Naive thymus-derived CD8-positive, alpha-beta T cell (primary cell): ENCODE data around the gene DNAJC7. TPM values are rescaled to one million over a fixed set of nuclear protein-coding genes. Genes with fewer than 3 reads are reported as not detected.
A peak's percentile ranks its signal among the peaks of the same experiment; 100 is the strongest.

ENCODE experiments used
- ATAC-seq, 2 donors: fragments of 150-1000 bp; cut with Tn5 transposase in 1 of 2; sonication (Bioruptor Pico), chemical (Tn5 transposase) in 1 of 2; 1 replicate in 1 of 2; 2 replicates in 1 of 2; pipeline ENCODE4 v1.10.0; 2021; ENCODE audit warnings: mild to moderate bottlenecking in 2 of 2, moderate library complexity in 2 of 2
- POLR2A ChIA-PET: fragments of 350-600 bp; sonication (Branson Sonifier 250); formaldehyde crosslinking; loops from one replicate; lab custom pipeline; 2021; ENCODE audit warnings: antibody characterized with exemption; lab: Charles Lee
- DNase-seq, 10 donors: peaks; one replicate each; pipeline versions ENCODE4 v3.0.0 to v3.0.0-alpha.2; 2020 to 2022
- H3K27ac Mint-ChIP-seq, 10 donors: one replicate each; pipeline ENCODE4 v1.8.0; 2020 to 2022; ENCODE audit warnings: mild to moderate bottlenecking in 10 of 10, mixed read lengths in 10 of 10, moderate library complexity in 4 of 10, inconsistent platforms in 1 of 10
- H3K27me3 Mint-ChIP-seq, 5 donors: one replicate each; pipeline ENCODE4 v1.8.0; 2021 to 2022; ENCODE audit warnings: mixed read lengths in 5 of 5
- H3K36me3 Mint-ChIP-seq, 3 donors: one replicate each; pipeline ENCODE4 v1.8.0; 2020 to 2022; ENCODE audit warnings: mixed read lengths in 3 of 3, mild to moderate bottlenecking in 2 of 3, inconsistent platforms in 1 of 3
- H3K4me1 Mint-ChIP-seq, 4 donors: one replicate each; pipeline ENCODE4 v1.8.0; 2021 to 2022; ENCODE audit warnings: mixed read lengths in 4 of 4
- H3K4me3 Mint-ChIP-seq, 10 donors: one replicate each; pipeline ENCODE4 v1.8.0; 2020 to 2022; ENCODE audit warnings: mild to moderate bottlenecking in 10 of 10, mixed read lengths in 10 of 10, moderate library complexity in 6 of 10, inconsistent platforms in 1 of 10
- H3K9me3 Mint-ChIP-seq, 9 donors: one replicate each; pipeline ENCODE4 v1.8.0; 2020 to 2022; ENCODE audit warnings: mixed read lengths in 9 of 9, mild to moderate bottlenecking in 3 of 9, inconsistent platforms in 1 of 9, moderate library complexity in 1 of 9
- polyA plus RNA-seq, 3 donors: library from polyadenylated mRNA; unstranded; fragments of 300-500 nt; fragmentation: Illumina TruSeq; gene quantifications; one replicate each; pipeline ENCODE4 v1.2.3, GENCODE V29; 2021
- total RNA-seq, 8 experiments: library from RNA in 2 of 8; stranded (reverse) in 2 of 8; gene quantifications; one replicate each; pipeline ENCODE4 v1.2.3 and lab custom pipeline; 2021 to 2026

DNAJC7 gene
- total and polyA plus RNA-seq, 5 experiments from 2014 or later = 63.6 to 129 (median 70.1) TPM

DNA sequence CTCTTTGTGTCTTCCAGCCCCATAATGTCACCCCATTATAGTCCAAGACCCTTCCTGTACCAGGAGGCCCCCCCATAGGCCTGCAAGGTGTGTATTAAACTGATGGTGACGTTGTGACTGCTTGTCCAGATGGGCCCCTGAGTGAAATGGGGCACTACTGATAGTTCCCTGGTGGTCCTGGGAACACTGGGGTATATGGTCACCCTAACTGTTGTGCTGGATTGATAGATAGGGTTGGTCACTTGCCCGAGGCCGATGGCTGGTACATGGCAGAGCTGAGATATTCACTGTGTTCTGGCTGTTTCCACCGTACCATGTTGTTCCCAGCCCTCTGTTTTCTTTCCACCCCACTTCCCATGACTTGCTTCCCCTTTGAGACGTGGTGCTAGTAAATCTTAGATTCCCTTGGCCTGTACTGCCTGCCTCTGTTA, 46.3 kb downstream of the DNAJC7 start:
- Mint-ChIP-seq H3K36me3 (peaks cover 0 to 41% (median 7%) of the 10 kb centered on the region in 3 donors), H3K27ac (peak overlapping the region in 7 of 10 donors; percentile 2 to 68 (median 52)), H3K9me3 (no peaks in the 10 kb centered on the region), H3K4me1 (peaks cover 6 to 51% (median 43%) of the 10 kb centered on the region in 4 donors), H3K4me3 (peak overlapping the region in 1 of 10 donors; percentile 55), H3K27me3 (no peaks in the 10 kb centered on the region)
- DNase-seq (no peak), ATAC-seq (no peak)
- POLR2A ChIA-PET = interaction anchor here (0.7 kb wide), 1 partner anchor 10 kb away, joined by 4 read pairs; no protein-coding TSS in a partner anchor

DNA sequence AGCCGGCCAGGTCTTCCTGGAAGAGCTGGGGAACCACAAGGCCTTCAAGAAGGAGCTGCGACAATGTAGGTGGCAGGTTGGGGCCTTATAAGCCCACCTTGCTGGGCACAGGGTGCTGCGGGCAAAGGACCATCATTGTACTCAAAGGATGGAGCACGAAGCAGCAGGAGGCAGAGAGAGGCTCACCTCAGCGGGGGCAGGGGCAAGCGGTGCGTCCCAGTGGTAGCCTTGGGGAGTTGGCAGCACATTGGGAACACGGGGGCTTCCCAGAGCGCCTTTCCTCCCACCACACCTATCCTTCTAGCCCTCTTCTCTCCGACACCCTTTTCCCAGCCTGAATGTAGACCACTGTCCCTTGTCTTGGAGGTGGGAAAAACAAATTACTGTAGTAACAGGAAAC, 48.6 kb downstream of the DNAJC7 start:
- Mint-ChIP-seq H3K27me3 (no peaks in the 10 kb centered on the region), H3K27ac (peak overlapping the region in 6 of 10 donors; percentile 24 to 91 (median 56)), H3K4me1 (peaks cover 17 to 61% (median 55%) of the 10 kb centered on the region in 4 donors), H3K36me3 (peaks cover 0 to 19% (median 4%) of the 10 kb centered on the region in 3 donors), H3K4me3 (peak overlapping the region in 5 of 10 donors; percentile 13 to 74 (median 66)), H3K9me3 (no peaks in the 10 kb centered on the region)
- no peak for ATAC-seq
- POLR2A ChIA-PET = interaction anchor here (0.7 to 1.9 kb wide), 3 partner anchors 9 to 186 kb away, joined by 3 to 5 read pairs (median 3); partner anchors contain the start of genes DNAJC7 and RAB5C
- no peak for DNase-seq

DNA sequence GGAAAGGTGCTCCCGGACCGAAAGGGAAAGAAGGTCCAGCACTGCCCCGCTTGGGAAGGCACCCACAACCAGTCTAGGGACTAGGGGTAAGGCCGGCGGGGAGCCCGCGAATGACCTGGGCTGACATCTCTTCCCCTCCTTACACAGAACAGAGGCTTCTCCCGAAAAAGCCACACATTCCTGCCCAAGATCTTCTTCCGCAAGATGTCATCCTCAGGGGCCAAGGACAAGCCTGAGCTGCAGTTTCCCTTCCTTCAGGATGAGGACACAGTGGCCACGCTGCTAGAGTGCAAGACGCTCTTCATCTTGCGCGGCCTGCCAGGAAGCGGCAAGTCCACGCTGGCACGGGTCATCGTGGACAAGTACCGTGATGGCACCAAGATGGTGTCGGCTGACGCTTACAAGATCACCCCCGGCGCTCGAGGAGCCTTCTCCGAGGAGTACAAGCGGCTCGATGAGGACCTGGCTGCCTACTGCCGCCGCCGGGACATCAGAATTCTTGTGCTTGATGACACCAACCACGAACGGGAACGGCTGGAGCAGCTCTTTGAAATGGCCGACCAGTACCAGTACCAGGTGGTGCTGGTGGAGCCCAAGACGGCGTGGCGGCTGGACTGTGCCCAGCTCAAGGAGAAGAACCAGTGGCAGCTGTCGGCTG, 49.2 kb downstream of the DNAJC7 start:
- Mint-ChIP-seq H3K36me3 (peaks cover 0 to 13% (median 0%) of the 10 kb centered on the region in 3 donors), H3K4me3 (peak overlapping the region; percentile 72 to 88 (median 80)), H3K4me1 (peaks cover 17 to 56% (median 52%) of the 10 kb centered on the region in 4 donors), H3K27me3 (no peaks in the 10 kb centered on the region), H3K27ac (peak overlapping the region in 9 of 10 donors; percentile 66 to 91 (median 88)), H3K9me3 (no peaks in the 10 kb centered on the region)
- POLR2A ChIA-PET = interaction anchor here (0.7 to 3.2 kb wide), 4 partner anchors 10 to 187 kb away, joined by 3 to 56 read pairs (median 10); partner anchors contain the start of genes DNAJC7, ODAD4 and RAB5C
- DNase-seq (no peak), ATAC-seq (no peak)

DNA sequence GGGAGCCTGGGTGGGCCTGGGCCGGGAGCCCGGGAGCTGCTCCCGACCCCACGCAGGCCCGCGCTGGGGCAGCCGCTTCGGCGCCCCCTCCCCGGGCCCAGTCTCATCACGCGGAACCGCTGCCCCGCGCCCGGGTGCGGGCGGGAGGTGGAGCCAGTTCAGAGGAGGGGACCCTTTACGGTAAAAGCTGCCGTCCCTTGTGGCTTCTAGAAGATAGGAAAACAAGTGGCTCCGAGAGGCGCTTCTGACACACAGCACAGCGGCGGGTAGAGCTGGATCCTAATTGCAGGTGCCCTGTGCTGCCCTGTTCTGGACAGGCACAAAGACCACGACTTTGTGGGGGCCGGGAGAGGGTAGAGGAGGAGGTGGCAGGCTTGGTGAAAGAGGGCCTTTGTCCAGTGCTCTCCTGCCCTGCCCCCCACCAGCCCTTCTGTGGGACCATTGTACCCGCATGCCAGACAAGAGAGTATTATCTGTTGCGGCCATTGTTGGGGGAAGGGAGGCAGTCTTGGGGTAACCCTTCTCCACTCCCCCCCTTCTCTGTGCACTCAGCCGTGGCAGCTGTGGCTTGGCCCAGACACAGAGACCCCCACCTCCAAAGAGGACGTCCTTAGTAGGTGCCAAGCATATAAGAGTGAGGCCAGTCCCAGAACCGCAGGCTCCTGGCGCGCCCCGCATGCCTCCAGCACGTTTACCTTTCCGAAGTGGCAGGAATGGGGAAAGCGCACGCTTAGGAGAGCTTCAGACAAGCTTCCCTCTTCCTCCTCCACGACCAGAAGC, 49.9 kb downstream of the DNAJC7 start:
- Mint-ChIP-seq H3K4me1 (peaks cover 14 to 54% (median 51%) of the 10 kb centered on the region in 4 donors), H3K36me3 (peaks cover 0 to 6% (median 0%) of the 10 kb centered on the region in 3 donors), H3K27ac (peak overlapping the region; percentile 14 to 93 (median 88)), H3K27me3 (no peaks in the 10 kb centered on the region), H3K4me3 (peak overlapping the region; percentile 80 to 94 (median 86)), H3K9me3 (no peaks in the 10 kb centered on the region)
- POLR2A ChIA-PET = interaction anchor here (0.7 to 3.2 kb wide), 15 partner anchors 10 to 642 kb away, joined by 3 to 56 read pairs (median 5); partner anchors contain the start of genes ACLY, DHX58, DNAJC7 and GHDC
- peak in 6 of 10 donors; percentile 20 to 44 (median 32) for DNase-seq
- peak; percentile 4 to 18 for ATAC-seq

DNA sequence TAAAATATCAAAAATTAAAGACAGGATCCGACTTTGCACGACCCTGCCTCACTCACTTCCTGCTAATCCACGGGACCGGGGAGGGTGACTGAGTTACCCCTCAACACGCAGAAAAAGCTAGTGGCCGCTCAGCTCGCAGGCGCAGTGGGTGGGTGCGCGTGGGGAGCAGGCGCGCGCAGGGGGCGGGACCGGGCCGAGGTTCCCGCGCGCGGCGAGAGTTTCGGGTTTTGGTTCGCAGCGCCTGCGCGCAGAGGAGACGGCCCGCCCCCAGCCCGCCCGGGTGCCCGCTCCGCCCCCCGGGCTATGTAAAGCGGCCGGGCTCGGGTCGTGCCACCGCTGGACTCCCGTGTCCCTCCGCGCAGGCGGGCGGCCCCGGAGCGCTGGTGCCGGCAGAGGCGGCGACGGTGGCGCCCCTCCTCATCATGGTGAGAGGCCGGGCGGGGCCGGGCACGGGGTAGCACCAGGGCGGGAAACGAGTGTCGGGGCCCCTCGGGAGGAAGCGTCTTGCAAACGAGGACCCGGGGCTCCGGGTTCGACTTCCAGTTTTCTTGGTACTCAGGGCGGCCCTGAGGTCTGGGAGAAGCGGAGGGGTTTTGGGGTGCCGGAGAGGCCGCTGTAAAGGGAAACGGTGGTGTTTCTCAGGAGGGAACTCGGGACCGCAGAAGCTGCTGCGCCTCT, 50.6 kb downstream of the DNAJC7 start, which contains the start of gene CNP:
Gene CNP (plus strand): TSS at position 333 of the 678 bp plus-strand sequence. CDS start 90 bp downstream, at position 423.
- peaks cover 0 to 3% (median 0%) of the 10 kb centered on the region in 3 donors for H3K36me3 Mint-ChIP-seq
- POLR2A ChIA-PET = interaction anchor here (0.6 to 3.2 kb wide), 24 partner anchors 11 to 1401 kb away, joined by 3 to 56 read pairs (median 4); partner anchors contain the start of genes ACLY, DHX58, DNAJC7 and GHDC
- peak within 1 kb of the TSS; percentile 82 to 97 (median 93) for H3K27ac Mint-ChIP-seq
- peak; percentile 82 for ATAC-seq
- no peaks in the 10 kb centered on the region for H3K27me3 Mint-ChIP-seq
- no peaks in the 10 kb centered on the region for H3K9me3 Mint-ChIP-seq
- peaks cover 14 to 51% (median 49%) of the 10 kb centered on the region in 4 donors for H3K4me1 Mint-ChIP-seq
- peak within 1 kb of the TSS; percentile 80 to 94 (median 88) for H3K4me3 Mint-ChIP-seq
- DNase-seq = peak; percentile 82 to 96 (median 90)

DNA sequence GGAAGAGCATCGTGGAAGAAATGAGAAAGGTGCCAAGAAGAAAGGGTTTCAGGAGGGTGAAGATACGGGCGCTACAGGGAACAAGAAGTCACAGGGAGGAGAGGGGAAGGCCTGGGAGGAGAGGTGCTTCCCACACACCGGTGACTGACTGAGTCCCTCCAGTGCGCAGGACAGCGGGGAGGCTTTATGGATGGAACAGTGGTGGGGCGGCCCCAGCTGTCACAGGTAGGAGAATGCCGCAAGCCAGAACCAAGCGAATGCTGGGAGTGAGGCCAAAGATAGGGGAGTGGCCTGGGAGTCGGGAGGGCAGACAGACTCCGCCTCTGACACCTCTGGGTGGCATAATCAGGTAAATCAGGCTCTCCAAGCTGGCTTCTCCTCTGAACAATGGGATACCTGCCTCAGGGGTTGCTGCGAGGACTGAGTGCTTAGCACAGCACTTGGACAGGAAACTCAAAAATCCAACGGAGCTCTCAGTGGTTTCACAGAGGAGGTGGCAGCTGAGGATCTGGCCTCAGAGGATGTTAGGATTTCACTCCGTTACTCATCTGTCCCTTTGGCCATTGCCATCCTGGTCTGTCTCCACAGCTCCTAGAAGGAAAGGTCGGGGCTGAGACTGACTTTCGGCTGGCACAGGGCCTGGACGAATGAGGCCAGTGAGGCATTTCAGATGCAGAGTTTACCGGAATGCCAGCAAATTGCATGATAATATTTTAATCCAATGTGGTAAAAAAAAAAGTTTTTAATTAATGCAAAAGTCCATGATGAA, 51.4 kb downstream of the DNAJC7 start:
- H3K4me3 Mint-ChIP-seq = peak overlapping the region; percentile 80 to 94 (median 88)
- no peaks in the 10 kb centered on the region for H3K27me3 Mint-ChIP-seq
- ATAC-seq (peak; percentile 50 to 57), DNase-seq (peak; percentile 35 to 75 (median 53))
- POLR2A ChIA-PET = interaction anchor here (0.6 to 3.2 kb wide), 19 partner anchors 12 to 1402 kb away, joined by 3 to 56 read pairs (median 4); partner anchors contain the start of genes ACLY, DHX58, DNAJC7 and KAT2A
- H3K36me3 Mint-ChIP-seq = no peaks in the 10 kb centered on the region
- peaks cover 14 to 47% (median 44%) of the 10 kb centered on the region in 4 donors for H3K4me1 Mint-ChIP-seq
- H3K9me3 Mint-ChIP-seq = no peaks in the 10 kb centered on the region
- H3K27ac Mint-ChIP-seq = peak overlapping the region; percentile 82 to 97 (median 92)

DNA sequence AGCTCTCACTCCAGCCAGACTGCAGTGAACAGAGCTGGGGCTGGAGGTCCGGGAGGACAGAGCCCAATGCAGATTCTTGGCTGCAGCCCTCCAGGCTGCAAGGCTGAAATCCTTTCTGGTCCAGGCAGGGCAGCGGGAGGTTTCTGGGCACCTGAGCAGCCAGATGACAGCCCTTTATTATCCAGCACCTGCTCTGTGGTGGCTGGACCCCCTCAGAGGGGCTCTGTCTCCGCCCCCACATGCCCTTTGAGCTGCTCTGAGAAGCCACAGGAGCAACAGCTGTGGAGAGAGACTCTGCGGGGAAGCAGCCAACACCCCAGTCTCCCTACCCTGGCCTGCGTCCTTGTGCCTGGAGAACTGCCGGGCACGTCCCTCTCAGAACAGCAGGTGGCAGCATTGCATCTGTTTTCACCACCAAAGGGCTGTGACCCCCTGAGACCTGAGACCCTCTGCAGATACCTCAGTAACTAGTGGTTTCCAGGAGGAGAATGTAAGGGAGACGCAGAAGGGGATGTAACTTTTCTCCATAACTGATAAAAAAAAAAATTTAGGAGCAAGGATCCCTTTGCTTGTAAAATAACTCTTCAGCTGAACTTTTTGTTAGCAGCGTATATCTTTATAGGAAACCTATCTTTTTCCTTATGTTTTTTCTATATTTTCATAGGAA, 54.3 kb downstream of the DNAJC7 start:
- H3K9me3 Mint-ChIP-seq = no peaks in the 10 kb centered on the region
- DNase-seq = peak; percentile 50 to 86 (median 68)
- H3K4me3 Mint-ChIP-seq = peak overlapping the region in 2 of 10 donors; percentile 30 to 75
- H3K27me3 Mint-ChIP-seq = no peaks in the 10 kb centered on the region
- POLR2A ChIA-PET = interaction anchor here (0.7 to 1.0 kb wide), 4 partner anchors 32 to 153 kb away, joined by 3 to 4 read pairs (median 4); partner anchors contain the start of genes DHX58, DNAJC7 and ODAD4
- ATAC-seq = peak; percentile 20 to 24
- H3K36me3 Mint-ChIP-seq = no peaks in the 10 kb centered on the region
- peaks cover 11 to 27% (median 24%) of the 10 kb centered on the region in 4 donors for H3K4me1 Mint-ChIP-seq
- H3K27ac Mint-ChIP-seq = peak overlapping the region in 4 of 10 donors; percentile 29 to 57 (median 40)

DNA sequence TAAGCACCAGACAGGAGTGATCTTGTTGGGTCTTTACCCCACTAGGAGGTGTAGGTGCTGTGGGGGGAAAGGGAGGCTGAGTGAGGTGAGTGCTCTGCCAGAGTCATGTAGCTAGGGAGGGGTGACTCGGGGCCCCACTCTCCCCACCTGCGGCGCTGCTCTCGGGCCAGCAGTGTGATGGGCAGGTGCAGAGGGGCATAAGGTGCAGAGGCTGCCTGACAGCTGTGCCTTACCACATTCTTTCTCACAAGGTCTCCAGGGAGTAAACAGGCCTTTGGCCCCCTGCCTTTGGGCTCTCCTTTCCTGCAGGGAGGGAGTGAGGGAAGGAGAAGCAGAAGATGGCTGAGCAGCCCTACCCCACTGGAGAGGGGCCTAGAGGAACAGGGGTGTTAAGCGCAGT, 55.1 kb downstream of the DNAJC7 start:
- Mint-ChIP-seq H3K27me3 (no peaks in the 10 kb centered on the region), H3K9me3 (no peaks in the 10 kb centered on the region), H3K4me1 (peaks cover 10 to 21% (median 16%) of the 10 kb centered on the region in 4 donors), H3K36me3 (no peaks in the 10 kb centered on the region), H3K27ac (peak overlapping the region in 2 of 10 donors; percentile 37 to 48), H3K4me3 (no peak overlapping the region)
- POLR2A ChIA-PET = no interaction called here
- ATAC-seq (no peak), DNase-seq (no peak)

DNA sequence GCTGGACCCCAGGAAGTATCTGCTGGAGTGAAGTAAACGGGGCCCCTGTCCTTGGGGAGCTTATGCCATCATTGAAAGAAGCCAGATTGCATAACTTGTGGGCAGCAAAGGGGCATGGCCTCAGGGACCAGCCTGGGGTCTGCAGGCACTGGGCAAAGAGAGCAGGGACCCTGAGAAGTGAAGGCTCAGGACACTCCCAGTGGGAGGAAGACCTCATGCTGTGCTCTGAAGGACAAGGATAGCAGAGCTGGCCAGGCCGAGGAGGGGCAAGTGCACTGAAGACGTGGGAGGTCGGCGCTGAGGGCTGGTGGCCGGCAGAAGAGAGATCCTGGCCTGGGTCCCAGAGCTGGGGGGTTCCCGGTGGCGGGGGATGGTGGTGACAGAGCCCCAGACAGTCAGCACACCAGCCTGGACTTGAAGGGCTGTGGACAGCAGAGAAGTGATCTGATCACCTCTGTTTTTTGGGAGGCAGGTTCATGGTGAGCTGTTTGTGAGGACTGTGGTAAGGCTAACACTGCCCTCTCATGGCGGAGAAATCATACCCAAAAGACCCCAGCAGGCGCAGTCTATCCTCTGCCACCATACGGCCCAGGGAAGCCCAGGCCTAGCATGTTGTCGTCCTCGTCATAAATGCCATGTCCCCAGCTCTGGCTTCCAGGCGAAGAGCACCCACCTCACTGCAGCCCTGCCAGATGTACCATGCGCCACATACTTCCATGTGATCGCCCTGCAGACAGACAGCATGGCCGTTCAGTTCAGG, 57.7 kb downstream of the DNAJC7 start:
- H3K36me3 Mint-ChIP-seq = no peaks in the 10 kb centered on the region
- POLR2A ChIA-PET = interaction anchor here (1.0 kb wide), 1 partner anchor 94 kb away, joined by 4 read pairs; no protein-coding TSS in a partner anchor
- H3K27me3 Mint-ChIP-seq = no peaks in the 10 kb centered on the region
- no peak overlapping the region for H3K4me3 Mint-ChIP-seq
- ATAC-seq (no peak), DNase-seq (no peak)
- H3K9me3 Mint-ChIP-seq = no peaks in the 10 kb centered on the region
- no peak overlapping the region for H3K27ac Mint-ChIP-seq
- peaks cover 0 to 7% (median 4%) of the 10 kb centered on the region in 4 donors for H3K4me1 Mint-ChIP-seq

DNA sequence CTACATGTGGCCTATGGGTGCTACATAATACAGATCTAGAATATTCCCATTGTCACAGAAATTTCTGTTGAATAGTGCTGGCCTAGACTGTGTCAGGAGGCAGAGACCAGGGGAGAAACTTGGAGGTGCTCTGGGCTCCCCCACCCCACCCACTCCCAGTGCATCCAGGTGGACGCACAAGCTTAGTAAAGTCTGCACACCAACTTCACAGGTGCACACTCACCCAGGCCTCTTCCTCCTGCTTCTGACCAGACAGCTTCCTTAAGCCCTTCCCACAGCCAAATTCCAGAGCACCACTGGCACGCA, 58.3 kb downstream of the DNAJC7 start:
- ATAC-seq (no peak), DNase-seq (no peak)
- H3K36me3 Mint-ChIP-seq = no peaks in the 10 kb centered on the region
- POLR2A ChIA-PET = no interaction called here
- H3K4me1 Mint-ChIP-seq = peaks cover 0 to 5% (median 4%) of the 10 kb centered on the region in 4 donors
- H3K27ac Mint-ChIP-seq = no peak overlapping the region
- H3K9me3 Mint-ChIP-seq = no peaks in the 10 kb centered on the region
- H3K27me3 Mint-ChIP-seq = no peaks in the 10 kb centered on the region
- H3K4me3 Mint-ChIP-seq = no peak overlapping the region
